ENCODE data around the gene FUT8. TPM values are rescaled to one million over a fixed set of nuclear protein-coding genes. Genes with fewer than 3 reads are reported as not detected.

FUT8 gene
- total and polyA plus RNA-seq, 5 donors, result 5.2 to 16.9 (median 14.8) TPM

GRCh38 chr14:65495196-65495595 lies 82.7 kb downstream of the FUT8 start:
- DNase-seq, result no peak
- WGBS, result 89% methylated on average over 1 of the region's 1 CpG
- ATAC-seq, result no peak
- Histone ChIP-seq H3K27ac (ENCODE audit: low read length) (no peak overlapping the region), H3K4me3 (ENCODE audit: low read length) (no peak overlapping the region), H3K4me1 (ENCODE audit: control insufficient read depth, insufficient read depth, low read length) (peaks cover 1% of the 10 kb centered on the region), H3K27me3 (ENCODE audit: control insufficient read depth, insufficient read depth) (no peaks in the 10 kb centered on the region), H3K9me3 (ENCODE audit: control insufficient read depth, low read length) (no peaks in the 10 kb centered on the region)
- intact Hi-C loops (cut with DNase I), result no loop called here

DNA sequence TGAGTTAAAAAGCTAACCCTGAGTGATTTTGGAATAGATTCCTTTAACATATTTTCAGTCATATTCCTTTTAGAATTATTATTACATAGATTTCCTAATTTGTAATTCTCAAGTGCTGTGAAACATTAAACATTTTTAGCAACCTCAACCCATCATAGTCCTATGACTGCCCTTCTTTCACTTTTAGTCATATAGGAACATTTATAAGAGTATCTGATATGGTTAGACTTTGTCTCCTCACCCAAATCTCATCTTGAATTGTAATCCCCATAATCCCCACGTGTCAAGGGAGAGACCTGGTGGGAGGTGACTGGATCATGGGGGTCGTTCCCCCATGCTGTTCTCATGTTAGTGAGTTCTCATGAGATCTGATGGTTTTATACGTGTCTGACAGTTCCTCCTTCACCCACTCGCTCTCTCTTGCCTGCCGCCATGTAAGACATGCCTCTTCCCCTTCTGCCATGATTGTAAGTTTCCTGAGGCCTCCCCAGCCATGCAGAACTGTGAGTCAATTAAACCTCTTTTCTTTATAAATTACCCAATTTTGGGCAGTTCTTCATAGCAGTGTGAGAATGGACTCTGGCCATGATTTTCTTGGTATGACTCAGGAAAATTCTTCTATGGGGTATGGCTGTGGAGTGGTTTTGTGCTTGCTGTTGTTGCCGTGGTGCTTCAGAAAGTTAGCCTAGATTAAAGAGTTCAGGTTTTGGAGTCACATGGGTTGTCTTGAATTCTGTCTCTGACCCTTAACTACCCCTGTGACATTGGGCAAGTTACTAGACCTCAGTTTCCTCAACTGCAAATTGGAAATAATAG lies 83.9 kb downstream of the FUT8 start:
- Histone ChIP-seq H3K27me3 (ENCODE audit: control insufficient read depth, insufficient read depth) (no peaks in the 10 kb centered on the region), H3K27ac (ENCODE audit: low read length) (no peak overlapping the region), H3K4me1 (ENCODE audit: control insufficient read depth, insufficient read depth, low read length) (peaks cover 1% of the 10 kb centered on the region), H3K9me3 (ENCODE audit: control insufficient read depth, low read length) (no peaks in the 10 kb centered on the region), H3K4me3 (ENCODE audit: low read length) (no peak overlapping the region)
- no peak for DNase-seq
- no peak for ATAC-seq
- intact Hi-C loops (cut with DNase I), result no loop called here
- 96% methylated on average over 6 of the region's 6 CpGs for WGBS

GRCh38 chr14:65499138-65499537 lies 86.6 kb downstream of the FUT8 start:
- intact Hi-C loops (cut with DNase I), result no loop called here
- H3K27me3 ChIP-seq (ENCODE audit: control insufficient read depth, insufficient read depth), result no peaks in the 10 kb centered on the region
- DNase-seq (no peak), ATAC-seq (no peak)
- no peak overlapping the region for H3K4me3 ChIP-seq (ENCODE audit: low read length)
- H3K4me1 ChIP-seq (ENCODE audit: control insufficient read depth, insufficient read depth, low read length), result no peaks in the 10 kb centered on the region
- H3K27ac ChIP-seq (ENCODE audit: low read length), result no peak overlapping the region
- no peaks in the 10 kb centered on the region for H3K9me3 ChIP-seq (ENCODE audit: control insufficient read depth, low read length)

DNA sequence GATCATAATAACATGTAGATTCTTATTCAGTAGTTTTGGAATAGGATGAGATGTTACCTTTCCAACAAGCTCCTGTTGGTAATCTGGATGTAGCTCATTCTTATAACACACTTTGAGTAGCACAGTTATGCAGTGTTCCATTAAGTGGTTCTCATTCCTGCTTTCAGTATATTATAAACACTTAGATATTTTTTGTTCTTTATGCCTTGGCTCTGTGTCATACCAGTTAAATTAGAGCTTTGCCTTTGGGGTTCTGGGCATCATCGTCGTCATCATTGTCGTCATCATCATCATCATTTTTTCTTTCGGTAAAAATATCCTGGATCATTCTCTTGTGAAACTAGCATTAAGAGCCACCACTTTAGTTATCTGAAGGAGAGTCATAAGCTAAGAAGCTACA lies 87.5 kb downstream of the FUT8 start:
- H3K27me3 ChIP-seq (ENCODE audit: control insufficient read depth, insufficient read depth), result no peaks in the 10 kb centered on the region
- no peaks in the 10 kb centered on the region for H3K9me3 ChIP-seq (ENCODE audit: control insufficient read depth, low read length)
- ATAC-seq (no peak), DNase-seq (no peak)
- H3K27ac ChIP-seq (ENCODE audit: low read length), result no peak overlapping the region
- WGBS, result 97% methylated on average over 4 of the region's 4 CpGs
- no peak overlapping the region for H3K4me3 ChIP-seq (ENCODE audit: low read length)
- H3K4me1 ChIP-seq (ENCODE audit: control insufficient read depth, insufficient read depth, low read length), result no peaks in the 10 kb centered on the region
- intact Hi-C loops (cut with DNase I), result no loop called here

DNA sequence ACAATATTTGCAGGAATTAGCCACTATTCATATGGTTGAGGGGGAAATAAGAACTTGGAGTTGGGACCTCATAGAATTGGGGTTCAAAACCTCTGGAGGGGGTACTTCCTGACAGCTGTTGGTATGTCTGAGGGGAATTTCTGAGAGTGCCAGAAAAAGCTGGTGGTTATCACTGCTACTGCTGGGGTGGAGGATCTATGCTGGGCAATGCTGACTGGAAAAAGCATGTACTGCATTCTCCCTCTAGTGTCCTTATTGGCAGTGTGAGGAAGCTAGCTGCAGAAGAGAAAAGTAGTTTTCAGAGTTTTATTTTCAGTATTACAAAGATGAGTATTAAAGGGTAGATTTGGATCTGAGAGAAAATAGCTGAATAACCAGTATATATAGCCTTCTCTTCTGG lies 88.8 kb downstream of the FUT8 start:
- H3K9me3 ChIP-seq (ENCODE audit: control insufficient read depth, low read length), result no peaks in the 10 kb centered on the region
- no peaks in the 10 kb centered on the region for H3K27me3 ChIP-seq (ENCODE audit: control insufficient read depth, insufficient read depth)
- no peak for ATAC-seq
- no peaks in the 10 kb centered on the region for H3K4me1 ChIP-seq (ENCODE audit: control insufficient read depth, insufficient read depth, low read length)
- no peak overlapping the region for H3K27ac ChIP-seq (ENCODE audit: low read length)
- H3K4me3 ChIP-seq (ENCODE audit: low read length), result no peak overlapping the region
- DNase-seq, result no peak
- intact Hi-C loops (cut with DNase I), result no loop called here

- no peaks in the 10 kb centered on the region for H3K9me3 ChIP-seq (ENCODE audit: control insufficient read depth, low read length)
- intact Hi-C loops (cut with DNase I), result no loop called here
- 41% methylated on average over 1 of the region's 1 CpG for WGBS
- DNase-seq (no peak), ATAC-seq (no peak)
- no peaks in the 10 kb centered on the region for H3K4me1 ChIP-seq (ENCODE audit: control insufficient read depth, insufficient read depth, low read length)
- H3K27ac ChIP-seq (ENCODE audit: low read length), result no peak overlapping the region
- H3K4me3 ChIP-seq (ENCODE audit: low read length), result no peak overlapping the region
- no peaks in the 10 kb centered on the region for H3K27me3 ChIP-seq (ENCODE audit: control insufficient read depth, insufficient read depth)
These were observed 90.2 kb downstream of the FUT8 start for GRCh38 chr14:65502676-65503124.

DNA sequence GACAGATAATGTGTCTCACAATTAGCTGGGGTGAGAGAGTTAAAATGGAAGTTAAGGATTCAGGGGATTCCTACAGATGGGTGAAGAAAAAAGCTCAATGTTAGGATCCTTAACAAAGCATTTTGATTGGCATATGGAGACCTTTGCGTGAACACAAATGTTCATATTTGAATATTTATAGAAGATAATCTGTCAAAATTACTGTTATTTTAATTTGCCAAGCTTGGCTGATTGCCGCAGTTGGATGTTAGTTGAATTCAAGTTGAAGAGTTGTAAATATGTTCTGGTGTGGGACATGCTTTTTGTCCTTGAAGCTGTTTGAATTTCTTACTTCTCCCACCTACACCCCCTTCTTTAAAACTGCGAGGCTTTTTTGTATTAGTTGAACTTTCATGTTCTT lies 91.2 kb downstream of the FUT8 start:
- Histone ChIP-seq H3K27me3 (ENCODE audit: control insufficient read depth, insufficient read depth) (no peaks in the 10 kb centered on the region), H3K27ac (ENCODE audit: low read length) (no peak overlapping the region), H3K9me3 (ENCODE audit: control insufficient read depth, low read length) (no peaks in the 10 kb centered on the region), H3K4me1 (ENCODE audit: control insufficient read depth, insufficient read depth, low read length) (no peaks in the 10 kb centered on the region), H3K4me3 (ENCODE audit: low read length) (no peak overlapping the region)
- DNase-seq (no peak), ATAC-seq (no peak)
- intact Hi-C loops (cut with DNase I), result no loop called here
- WGBS, result 90% methylated on average over 3 of the region's 3 CpGs

GRCh38 chr14:65506801-65507200 lies 94.3 kb downstream of the FUT8 start:
- ATAC-seq (no peak), DNase-seq (no peak)
- intact Hi-C loops (cut with DNase I), result no loop called here
- Histone ChIP-seq H3K4me3 (ENCODE audit: low read length) (no peak overlapping the region), H3K9me3 (ENCODE audit: control insufficient read depth, low read length) (no peaks in the 10 kb centered on the region), H3K4me1 (ENCODE audit: control insufficient read depth, insufficient read depth, low read length) (no peaks in the 10 kb centered on the region), H3K27ac (ENCODE audit: low read length) (no peak overlapping the region), H3K27me3 (ENCODE audit: control insufficient read depth, insufficient read depth) (no peaks in the 10 kb centered on the region)
- 73% methylated on average over 6 of the region's 6 CpGs for WGBS

GRCh38 chr14:65509842-65510241 lies 97.3 kb downstream of the FUT8 start:
- no peak overlapping the region for H3K4me3 ChIP-seq (ENCODE audit: low read length)
- ATAC-seq, result no peak
- no peak overlapping the region for H3K27ac ChIP-seq (ENCODE audit: low read length)
- DNase-seq, result no peak
- H3K27me3 ChIP-seq (ENCODE audit: control insufficient read depth, insufficient read depth), result no peaks in the 10 kb centered on the region
- H3K9me3 ChIP-seq (ENCODE audit: control insufficient read depth, low read length), result no peaks in the 10 kb centered on the region
- 95% methylated on average over 3 of the region's 3 CpGs for WGBS
- intact Hi-C loops (cut with DNase I), result no loop called here
- no peaks in the 10 kb centered on the region for H3K4me1 ChIP-seq (ENCODE audit: control insufficient read depth, insufficient read depth, low read length)

- no peak for DNase-seq
- H3K9me3 ChIP-seq (ENCODE audit: control insufficient read depth, low read length), result no peaks in the 10 kb centered on the region
- intact Hi-C loops (cut with DNase I), result no loop called here
- ATAC-seq, result no peak
- H3K27ac ChIP-seq (ENCODE audit: low read length), result no peak overlapping the region
- H3K4me3 ChIP-seq (ENCODE audit: low read length), result no peak overlapping the region
- 89% methylated on average over 5 of the region's 5 CpGs for WGBS
- no peaks in the 10 kb centered on the region for H3K4me1 ChIP-seq (ENCODE audit: control insufficient read depth, insufficient read depth, low read length)
- no peaks in the 10 kb centered on the region for H3K27me3 ChIP-seq (ENCODE audit: control insufficient read depth, insufficient read depth)
These were observed 101.1 kb downstream of the FUT8 start for GRCh38 chr14:65513671-65514070.

DNA sequence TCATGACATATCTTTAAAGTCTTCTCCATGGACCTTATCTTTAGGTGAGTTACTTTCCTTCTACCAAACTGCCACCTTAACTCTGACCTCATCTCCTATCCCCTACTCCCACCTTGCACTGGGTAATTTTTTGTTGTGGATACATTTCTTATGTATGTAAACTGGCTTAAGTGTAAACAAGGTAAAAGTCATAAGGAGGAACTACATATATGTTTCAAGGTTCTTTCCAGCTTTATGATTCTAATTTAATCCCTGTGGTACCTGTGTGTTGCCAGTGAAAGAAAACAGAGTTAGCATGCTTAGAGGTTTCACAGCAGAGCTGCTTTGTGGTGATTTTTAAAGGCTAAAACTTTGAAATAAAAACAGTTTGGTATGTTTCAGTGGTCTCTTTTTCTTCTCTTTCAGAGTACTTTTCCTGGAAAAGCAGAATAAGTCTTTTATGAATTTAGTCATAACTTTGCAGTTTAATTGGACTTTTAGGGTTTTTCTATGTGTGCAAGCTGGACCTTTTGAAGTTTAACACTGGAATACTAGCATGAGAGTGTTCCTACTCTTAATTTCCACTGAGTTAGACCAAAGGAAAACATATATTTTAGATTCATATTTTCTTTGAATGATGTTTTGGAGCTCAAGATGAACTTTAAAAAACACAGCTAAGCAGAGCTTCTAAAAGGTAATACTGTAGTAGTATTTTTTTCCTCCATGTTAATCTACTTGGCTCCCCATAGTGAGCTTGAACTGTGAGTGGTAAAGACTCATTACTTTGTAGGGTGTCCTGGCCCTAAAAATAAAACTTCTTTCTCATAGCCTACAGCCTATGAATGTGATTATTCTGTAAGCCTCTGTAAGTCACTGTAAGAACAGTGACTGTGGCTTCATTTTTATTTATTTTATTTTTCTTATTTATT lies 105.4 kb downstream of the FUT8 start:
- Histone ChIP-seq H3K4me3 (ENCODE audit: low read length) (no peak overlapping the region), H3K4me1 (ENCODE audit: control insufficient read depth, insufficient read depth, low read length) (no peaks in the 10 kb centered on the region), H3K9me3 (ENCODE audit: control insufficient read depth, low read length) (no peaks in the 10 kb centered on the region), H3K27me3 (ENCODE audit: control insufficient read depth, insufficient read depth) (no peaks in the 10 kb centered on the region), H3K27ac (ENCODE audit: low read length) (no peak overlapping the region)
- ATAC-seq, result no peak
- DNase-seq, result no peak
- intact Hi-C loops (cut with DNase I), result no loop called here

Data from right cardiac atrium (tissue), 5 donors.